ENCODE measurements around the gene PRUNE2.

GRCh38 chr9:76618762-76619161 is 287.2 kb downstream of the PRUNE2 start:
- no peak for TF ChIP-seq CTCF (IDR thresholded peaks at IDR 0.05; ENCODE audit: insufficient read depth, low read length, poor library complexity, severe bottlenecking)
- no peak for TF ChIP-seq EZH2phosphoT487 (conservative IDR thresholded peaks at IDR 0.05; ENCODE audit: low read length)
